H1 (cell line): Measurements from ENCODE around the gene TAS1R1. TPM values are rescaled to one million over a fixed set of nuclear protein-coding genes. Genes with fewer than 3 reads are reported as not detected.

Source experiments
- ASH2L ChIP-seq: fragments of 200-600, 300-600 bp; sonication (generic); IDR thresholded peaks from one replicate; pipeline ENCODE4 v1.7.1; 2017; ENCODE audit warnings: low read length
- ATF2 ChIP-seq: IDR thresholded peaks from 2 replicates; pipeline ENCODE4 v1.6.1; 2012; ENCODE audit warnings: low read length, inconsistent platforms
- ATF3 ChIP-seq: IDR thresholded peaks from 2 replicates; pipeline ENCODE4 v1.6.1; 2011; ENCODE audit warnings: low read depth, mild to moderate bottlenecking, low read length; ENCODE audit not compliant: insufficient read depth
- CHD1 ChIP-seq: IDR thresholded peaks from 2 replicates; pipeline ENCODE4 v1.6.1; 2012; ENCODE audit warnings: low read depth, low read length, improper control_type of control experiment
- E2F6 ChIP-seq: IDR thresholded peaks from 2 replicates; pipeline ENCODE4 v1.6.1; 2012; ENCODE audit warnings: inconsistent platforms
- EGR1 ChIP-seq: IDR thresholded peaks from 2 replicates; pipeline ENCODE4 v1.6.1; 2011; ENCODE audit warnings: low read depth, low read length, borderline replicate concordance
- EP300 ChIP-seq, 2 experiments: IDR thresholded peaks; 1 replicate in 1 of 2; 2 replicates in 1 of 2; pipeline ENCODE4 v1.6.1; 2011 to 2012; ENCODE audit warnings: low read depth in 2 of 2, low read length in 2 of 2, mild to moderate bottlenecking in 2 of 2, borderline replicate concordance in 1 of 2, inconsistent platforms in 1 of 2, moderate library complexity in 1 of 2
- FOSL1 ChIP-seq: IDR thresholded peaks from 2 replicates; pipeline ENCODE4 v1.6.1; 2011; ENCODE audit warnings: mild to moderate bottlenecking, low read depth, low read length, moderate library complexity; ENCODE audit not compliant: insufficient read depth
- HDAC6 ChIP-seq: IDR thresholded peaks from one replicate; pipeline ENCODE4 v1.7.1; 2012; ENCODE audit warnings: low read depth, mild to moderate bottlenecking, inconsistent platforms, low read length, moderate library complexity
- JUND ChIP-seq: IDR thresholded peaks from 2 replicates; pipeline ENCODE4 v1.6.1; 2011; ENCODE audit warnings: mild to moderate bottlenecking, improper control_type of control experiment, low read length
- KDM1A ChIP-seq: fragments of 200-600, 300-600 bp; sonication (generic); IDR thresholded peaks from 2 replicates; pipeline ENCODE4 v1.7.1; 2016; ENCODE audit warnings: mild to moderate bottlenecking, low read length, borderline replicate concordance
- KDM4A ChIP-seq: IDR thresholded peaks from one replicate; pipeline ENCODE4 v1.7.1; 2012; ENCODE audit warnings: low read depth, mild to moderate bottlenecking, moderate library complexity, low read length, inconsistent platforms; ENCODE audit not compliant: severe bottlenecking
- NANOG ChIP-seq: IDR thresholded peaks from 2 replicates; pipeline ENCODE4 v1.6.1; 2011; ENCODE audit warnings: low read length, low read depth, mild to moderate bottlenecking, inconsistent platforms; ENCODE audit not compliant: insufficient read depth, poor library complexity, severe bottlenecking
- POLR2A ChIP-seq, 2 experiments: IDR thresholded peaks; 1 replicate in 1 of 2; 2 replicates in 1 of 2; pipeline ENCODE4 v1.6.1; 2011; ENCODE audit warnings: low read depth in 2 of 2, low read length in 2 of 2, mild to moderate bottlenecking in 2 of 2; ENCODE audit errors: control extremely low read depth in 1 of 2
- POU5F1 ChIP-seq: IDR thresholded peaks from 2 replicates; pipeline ENCODE4 v1.6.1; 2011; ENCODE audit warnings: low read depth, mild to moderate bottlenecking, low read length, moderate library complexity
- SAP30 ChIP-seq: fragments of 300-600 bp; sonication (generic); IDR thresholded peaks from 2 replicates; pipeline ENCODE4 v1.7.1; 2012; ENCODE audit warnings: low read length, moderate library complexity, mild to moderate bottlenecking, inconsistent platforms; ENCODE audit not compliant: insufficient read depth, insufficient replicate concordance
- SP1 ChIP-seq: IDR thresholded peaks from 2 replicates; pipeline ENCODE4 v1.6.1; 2011; ENCODE audit warnings: low read depth, low read length
- TBP ChIP-seq: IDR thresholded peaks from 2 replicates; pipeline ENCODE4 v1.6.1; 2011; ENCODE audit warnings: low read depth, low read length, improper control_type of control experiment
- polyA plus RNA-seq, 7 experiments: library from polyadenylated mRNA; depleted of rRNA in 3 of 7; stranded (reverse) in 5 of 7; unstranded in 2 of 7; fragments of >200 nt in 5 of 7; fragments of 200-250 nt in 2 of 7; gene quantifications; 1 replicate in 5 of 7; 2 replicates in 1 of 7; 4 replicates in 1 of 7; pipeline versions ENCODE4 v1.2.1 to v1.2.3, GENCODE V29; 2011 to 2013; ENCODE audit warnings: missing spikeins in 2 of 7, mixed read lengths in 2 of 7
- total RNA-seq: library from RNA; stranded (reverse); fragmentation: NEBNext Ultra II Directional; extraction: Animal tissue kit (Norgen Biotek cat#: 25700); gene quantifications from 2 replicates; pipeline ENCODE4 v1.2.1, GENCODE V29; 2021
- TF ChIP-seq, protein P1 (sequence below): IDR thresholded peaks from 2 replicates; pipeline ENCODE4 v1.6.1; 2012; ENCODE audit warnings: inconsistent platforms

Gene TAS1R1
- total and polyA plus RNA-seq, 2 of the 8 experiments (the other 6 are each of a cell fraction or from before 2014, with no cell fraction given): 0.26 TPM; not detected in 1

DNA sequence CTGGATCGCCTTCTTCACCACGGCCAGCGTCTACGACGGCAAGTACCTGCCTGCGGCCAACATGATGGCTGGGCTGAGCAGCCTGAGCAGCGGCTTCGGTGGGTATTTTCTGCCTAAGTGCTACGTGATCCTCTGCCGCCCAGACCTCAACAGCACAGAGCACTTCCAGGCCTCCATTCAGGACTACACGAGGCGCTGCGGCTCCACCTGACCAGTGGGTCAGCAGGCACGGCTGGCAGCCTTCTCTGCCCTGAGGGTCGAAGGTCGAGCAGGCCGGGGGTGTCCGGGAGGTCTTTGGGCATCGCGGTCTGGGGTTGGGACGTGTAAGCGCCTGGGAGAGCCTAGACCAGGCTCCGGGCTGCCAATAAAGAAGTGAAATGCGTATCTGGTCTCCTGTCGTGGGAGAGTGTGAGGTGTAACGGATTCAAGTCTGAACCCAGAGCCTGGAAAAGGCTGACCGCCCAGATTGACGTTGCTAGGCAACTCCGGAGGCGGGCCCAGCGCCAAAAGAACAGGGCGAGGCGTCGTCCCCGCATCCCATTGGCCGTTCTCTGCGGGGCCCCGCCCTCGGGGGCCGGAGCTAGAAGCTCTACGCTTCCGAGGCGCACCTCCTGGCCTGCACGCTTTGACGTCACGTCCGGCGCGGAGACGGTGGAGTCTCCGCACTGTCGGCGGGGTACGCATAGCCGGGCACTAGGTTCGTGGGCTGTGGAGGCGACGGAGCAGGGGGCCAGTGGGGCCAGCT is 24.4 kb downstream of the TAS1R1 start, which contains the start of gene ZBTB48 (continued):
- TF ChIP-seq ATF3: no peak
- TF ChIP-seq POLR2A (IDR thresholded peaks at IDR 0.05; ENCODE audit: control extremely low read depth in 1 of 2, low read depth in 2 of 2, low read length in 2 of 2): peak in 1 of 2 experiments; percentile 92; a peak in 2 of 3 replicates
- TF ChIP-seq FOSL1: no peak
- TF ChIP-seq EGR1: no peak
- TF ChIP-seq, protein P1, sequence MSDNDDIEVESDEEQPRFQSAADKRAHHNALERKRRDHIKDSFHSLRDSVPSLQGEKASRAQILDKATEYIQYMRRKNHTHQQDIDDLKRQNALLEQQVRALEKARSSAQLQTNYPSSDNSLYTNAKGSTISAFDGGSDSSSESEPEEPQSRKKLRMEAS: no peak
- TF ChIP-seq HDAC6: no peak
- 0 out of 2 replicates have a peak, but pooled peaks have one; percentile 55 for TF ChIP-seq SP1
- TF ChIP-seq KDM1A: no peak
- peak; percentile 58; the same call in 1 of the 2 replicates for TF ChIP-seq TBP
- 0 out of 2 replicates have a peak, but pooled peaks have one; percentile 41 for TF ChIP-seq E2F6
- no peak for TF ChIP-seq EP300 (IDR thresholded peaks at IDR 0.05; ENCODE audit: borderline replicate concordance in 1 of 2, low read depth in 2 of 2, low read length in 2 of 2)
- no peak for TF ChIP-seq SAP30
- no peak for TF ChIP-seq NANOG
- peak; percentile 79 for TF ChIP-seq ASH2L
- no peak for TF ChIP-seq POU5F1
- no peak for TF ChIP-seq JUND
- no peak for TF ChIP-seq KDM4A
- no peak for TF ChIP-seq ATF2
- no peak for TF ChIP-seq CHD1
